HEK293 (cell line): ENCODE data around the gene CYS1.

Source experiments
- CTCF ChIP-seq: fragments of 450-650 bp; formaldehyde crosslinking; IDR thresholded peaks from 2 replicates; pipeline ENCODE4 v1.5.1; 2016; ENCODE audit warnings: missing biosample characterization, missing genetic modification characterization
- KLF1 ChIP-seq: fragments of 450-650 bp; formaldehyde crosslinking; IDR thresholded peaks from 2 replicates; pipeline ENCODE4 v1.5.1; 2016; ENCODE audit warnings: missing biosample characterization, missing genetic modification characterization
- PRDM2 ChIP-seq: fragments of 450-650 bp; formaldehyde crosslinking; IDR thresholded peaks from 2 replicates; pipeline ENCODE4 v1.5.1; 2016; ENCODE audit warnings: missing biosample characterization, missing genetic modification characterization, borderline replicate concordance
- REST ChIP-seq: fragments of 450-650 bp; formaldehyde crosslinking; IDR thresholded peaks from 2 replicates; pipeline ENCODE4 v1.5.1; 2016; ENCODE audit warnings: missing biosample characterization, missing genetic modification characterization
- ZBTB1 ChIP-seq: fragments of 450-650 bp; formaldehyde crosslinking; IDR thresholded peaks from 2 replicates; pipeline ENCODE4 v1.5.1; 2016; ENCODE audit warnings: missing biosample characterization, missing genetic modification characterization
- ZBTB17 ChIP-seq: fragments of 450-650 bp; formaldehyde crosslinking; IDR thresholded peaks from 2 replicates; pipeline ENCODE4 v1.5.1; 2016; ENCODE audit warnings: missing biosample characterization, missing genetic modification characterization
- ZBTB21 ChIP-seq: fragments of 450-650 bp; formaldehyde crosslinking; IDR thresholded peaks from 2 replicates; pipeline ENCODE4 v1.5.1; 2017; ENCODE audit warnings: missing biosample characterization, missing genetic modification characterization
- ZNF23 ChIP-seq: fragments of 450-650 bp; formaldehyde crosslinking; IDR thresholded peaks from 2 replicates; pipeline ENCODE4 v1.5.1; 2016; ENCODE audit warnings: missing biosample characterization, missing genetic modification characterization, borderline replicate concordance
- ZNF274 ChIP-seq, 2 experiments: fragments of 200-500 bp in 1 of 2; fragments of 450-650 bp in 1 of 2; sonication (Bioruptor generic) in 1 of 2; formaldehyde crosslinking in 1 of 2; IDR thresholded peaks; 2 replicates each; pipeline versions ENCODE4 v1.5.1 to v1.6.1; 2014 to 2016; ENCODE audit warnings: borderline replicate concordance in 1 of 2, inconsistent platforms in 1 of 2, low read length in 1 of 2, missing biosample characterization in 1 of 2, missing genetic modification characterization in 1 of 2
- TF ChIP-seq, protein P1 (sequence below): fragments of 450-650 bp; formaldehyde crosslinking; conservative IDR thresholded peaks from 2 replicates; pipeline ENCODE4 v1.5.1; 2016; ENCODE audit warnings: low read depth, missing biosample characterization, missing genetic modification characterization

- TF ChIP-seq ZBTB21 (tag by site-specific recombination) (no peak), ZBTB17 (no peak), ZNF23 (tag by site-specific recombination) (no peak), CTCF (tag by site-specific recombination) (no peak), ZNF274 (IDR thresholded peaks at IDR 0.05; ENCODE audit: low read length) (no peak), ZNF274 (tag by site-specific recombination; IDR thresholded peaks at IDR 0.05; ENCODE audit: borderline replicate concordance) (no peak), KLF1 (tag by site-specific recombination) (no peak), ZBTB1 (tag by site-specific recombination) (no peak), PRDM2 (tag by site-specific recombination) (no peak), REST (tag by site-specific recombination) (no peak)
- TF ChIP-seq, protein P1, sequence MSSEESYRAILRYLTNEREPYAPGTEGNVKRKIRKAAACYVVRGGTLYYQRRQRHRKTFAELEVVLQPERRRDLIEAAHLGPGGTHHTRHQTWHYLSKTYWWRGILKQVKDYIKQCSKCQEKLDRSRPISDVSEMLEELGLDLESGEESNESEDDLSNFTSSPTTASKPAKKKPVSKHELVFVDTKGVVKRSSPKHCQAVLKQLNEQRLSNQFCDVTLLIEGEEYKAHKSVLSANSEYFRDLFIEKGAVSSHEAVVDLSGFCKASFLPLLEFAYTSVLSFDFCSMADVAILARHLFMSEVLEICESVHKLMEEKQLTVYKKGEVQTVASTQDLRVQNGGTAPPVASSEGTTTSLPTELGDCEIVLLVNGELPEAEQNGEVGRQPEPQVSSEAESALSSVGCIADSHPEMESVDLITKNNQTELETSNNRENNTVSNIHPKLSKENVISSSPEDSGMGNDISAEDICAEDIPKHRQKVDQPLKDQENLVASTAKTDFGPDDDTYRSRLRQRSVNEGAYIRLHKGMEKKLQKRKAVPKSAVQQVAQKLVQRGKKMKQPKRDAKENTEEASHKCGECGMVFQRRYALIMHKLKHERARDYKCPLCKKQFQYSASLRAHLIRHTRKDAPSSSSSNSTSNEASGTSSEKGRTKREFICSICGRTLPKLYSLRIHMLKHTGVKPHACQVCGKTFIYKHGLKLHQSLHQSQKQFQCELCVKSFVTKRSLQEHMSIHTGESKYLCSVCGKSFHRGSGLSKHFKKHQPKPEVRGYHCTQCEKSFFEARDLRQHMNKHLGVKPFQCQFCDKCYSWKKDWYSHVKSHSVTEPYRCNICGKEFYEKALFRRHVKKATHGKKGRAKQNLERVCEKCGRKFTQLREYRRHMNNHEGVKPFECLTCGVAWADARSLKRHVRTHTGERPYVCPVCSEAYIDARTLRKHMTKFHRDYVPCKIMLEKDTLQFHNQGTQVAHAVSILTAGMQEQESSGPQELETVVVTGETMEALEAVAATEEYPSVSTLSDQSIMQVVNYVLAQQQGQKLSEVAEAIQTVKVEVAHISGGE = no peak
Measured at GRCh38 chr2:10053351-10053750, 26.9 kb downstream of the CYS1 start.
